Spleen (tissue), 7 donors: ENCODE measurements around the gene CHTOP.

ENCODE experiments used
- POLR2A ChIP-seq, 3 donors: fragments of 450-650 bp; IDR thresholded peaks; one replicate each; pipeline ENCODE4 v1.5.1; 2017; ENCODE audit warnings: antibody characterized with exemption in 3 of 3, mild to moderate bottlenecking in 1 of 3
- TF ChIP-seq, protein P1 (sequence below), 11 experiments: fragments of 200-600 bp in 7 of 11; fragments of 450-650 bp in 4 of 11; sonication (generic) in 4 of 11; IDR thresholded peaks in 8 of 11; conservative IDR thresholded peaks in 3 of 11; 1 replicate in 7 of 11; 2 replicates in 4 of 11; pipeline versions ENCODE4 v1.4.0 to v1.8.0; 2016 to 2021; ENCODE audit warnings: antibody characterized with exemption in 11 of 11, inconsistent platforms in 4 of 11, mild to moderate bottlenecking in 1 of 11
- donor health status: DM: no; HTN: no; CAD: no; lungs with moderate emphysema.
- donor health status: DM: no; HTN: no; CAD: no.
- donor health status: DM: no; HTN: no; CAD: no.

DNA sequence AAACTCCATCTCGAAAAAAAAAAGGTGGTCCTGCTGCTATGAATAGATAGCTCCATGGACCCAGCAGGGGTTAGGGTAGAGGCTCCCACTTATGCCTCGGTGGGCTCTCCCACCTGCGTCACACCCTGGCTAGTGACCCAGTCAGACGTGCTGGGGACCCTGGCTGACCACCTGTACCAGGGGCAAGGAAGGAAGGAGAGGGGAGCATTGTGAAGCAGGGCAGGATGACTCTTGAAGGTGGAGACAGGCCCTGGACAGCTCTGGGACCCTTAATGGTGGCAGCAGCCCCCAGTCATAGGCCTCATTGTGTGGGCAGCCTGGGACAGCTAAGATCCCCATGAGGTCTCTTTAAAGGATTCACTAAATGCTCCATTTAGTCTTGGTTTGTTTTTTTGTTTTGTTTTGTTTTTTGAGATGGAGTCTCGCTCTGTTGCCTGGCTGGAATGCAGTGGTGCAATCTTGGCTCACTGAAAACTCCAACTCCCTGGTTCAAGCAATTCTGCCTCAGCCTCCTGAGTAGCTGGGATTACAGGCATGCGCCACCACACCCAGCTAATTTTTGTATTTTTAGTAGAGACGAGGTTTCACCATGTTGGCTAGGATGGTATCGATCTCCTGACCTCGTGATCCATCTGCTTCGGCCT lies 14.3 kb downstream of the CHTOP start:
- TF ChIP-seq POLR2A (IDR thresholded peaks at IDR 0.05) = no peak
- TF ChIP-seq, protein P1, sequence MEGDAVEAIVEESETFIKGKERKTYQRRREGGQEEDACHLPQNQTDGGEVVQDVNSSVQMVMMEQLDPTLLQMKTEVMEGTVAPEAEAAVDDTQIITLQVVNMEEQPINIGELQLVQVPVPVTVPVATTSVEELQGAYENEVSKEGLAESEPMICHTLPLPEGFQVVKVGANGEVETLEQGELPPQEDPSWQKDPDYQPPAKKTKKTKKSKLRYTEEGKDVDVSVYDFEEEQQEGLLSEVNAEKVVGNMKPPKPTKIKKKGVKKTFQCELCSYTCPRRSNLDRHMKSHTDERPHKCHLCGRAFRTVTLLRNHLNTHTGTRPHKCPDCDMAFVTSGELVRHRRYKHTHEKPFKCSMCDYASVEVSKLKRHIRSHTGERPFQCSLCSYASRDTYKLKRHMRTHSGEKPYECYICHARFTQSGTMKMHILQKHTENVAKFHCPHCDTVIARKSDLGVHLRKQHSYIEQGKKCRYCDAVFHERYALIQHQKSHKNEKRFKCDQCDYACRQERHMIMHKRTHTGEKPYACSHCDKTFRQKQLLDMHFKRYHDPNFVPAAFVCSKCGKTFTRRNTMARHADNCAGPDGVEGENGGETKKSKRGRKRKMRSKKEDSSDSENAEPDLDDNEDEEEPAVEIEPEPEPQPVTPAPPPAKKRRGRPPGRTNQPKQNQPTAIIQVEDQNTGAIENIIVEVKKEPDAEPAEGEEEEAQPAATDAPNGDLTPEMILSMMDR (IDR thresholded peaks at IDR 0.05 in 8 of 11, conservative IDR thresholded peaks at IDR 0.05 in 3 of 11) = no peak
